AG04449 (cell line): ENCODE data around the gene ZNF260.

Experiments used
- CTCF ChIA-PET: fragments of 350-600 bp; formaldehyde crosslinking; extraction: SDS; loops from one replicate; lab custom pipeline; 2021; ENCODE audit warnings: antibody characterized with exemption; lab: Yijun Ruan, JAX
- POLR2A ChIA-PET: fragments of 400-600, 350-600 bp; formaldehyde crosslinking; extraction: SDS; loops from one replicate; lab custom pipeline; 2020; ENCODE audit warnings: antibody characterized with exemption, inconsistent platforms; lab: Yijun Ruan, JAX
- DNase-seq: peaks from one replicate; pipeline ENCODE4 v3.0.0-alpha.2; 2010; ENCODE audit warnings: low read depth, low spot score
- H3K4me3 ChIP-seq: 2 replicates; pipeline ENCODE4 v1.5.1; 2011; ENCODE audit warnings: low read depth, mild to moderate bottlenecking, control low read depth, low read length
- TF ChIP-seq, protein P1 (sequence below): IDR thresholded peaks from one replicate; pipeline ENCODE4 v1.5.1; 2011; ENCODE audit warnings: mild to moderate bottlenecking, moderate library complexity, low read length, control low read depth, inconsistent platforms; ENCODE audit not compliant: insufficient read depth; ENCODE audit errors: missing control alignments

Gene ZNF260

DNA sequence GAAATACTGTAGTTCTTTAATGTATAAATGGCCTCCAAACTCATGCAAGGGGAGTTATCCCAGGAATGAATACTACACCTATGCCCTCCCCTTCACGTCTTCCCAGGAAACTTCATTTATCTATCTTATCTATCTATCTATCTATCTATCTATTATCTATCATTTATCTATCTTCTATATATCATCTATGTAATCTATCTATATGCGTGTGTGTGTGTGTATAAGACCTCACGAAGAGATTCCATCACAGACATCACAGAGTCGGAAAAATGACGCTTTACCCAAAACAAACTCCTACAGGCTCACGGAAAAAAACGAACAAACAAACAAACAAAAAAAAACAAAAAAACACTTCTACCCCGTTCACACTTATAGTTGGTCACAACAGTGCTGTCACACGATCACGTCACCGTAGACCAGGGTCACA lies 44.5 kb upstream of the ZNF260 start:
- TF ChIP-seq, protein P1, sequence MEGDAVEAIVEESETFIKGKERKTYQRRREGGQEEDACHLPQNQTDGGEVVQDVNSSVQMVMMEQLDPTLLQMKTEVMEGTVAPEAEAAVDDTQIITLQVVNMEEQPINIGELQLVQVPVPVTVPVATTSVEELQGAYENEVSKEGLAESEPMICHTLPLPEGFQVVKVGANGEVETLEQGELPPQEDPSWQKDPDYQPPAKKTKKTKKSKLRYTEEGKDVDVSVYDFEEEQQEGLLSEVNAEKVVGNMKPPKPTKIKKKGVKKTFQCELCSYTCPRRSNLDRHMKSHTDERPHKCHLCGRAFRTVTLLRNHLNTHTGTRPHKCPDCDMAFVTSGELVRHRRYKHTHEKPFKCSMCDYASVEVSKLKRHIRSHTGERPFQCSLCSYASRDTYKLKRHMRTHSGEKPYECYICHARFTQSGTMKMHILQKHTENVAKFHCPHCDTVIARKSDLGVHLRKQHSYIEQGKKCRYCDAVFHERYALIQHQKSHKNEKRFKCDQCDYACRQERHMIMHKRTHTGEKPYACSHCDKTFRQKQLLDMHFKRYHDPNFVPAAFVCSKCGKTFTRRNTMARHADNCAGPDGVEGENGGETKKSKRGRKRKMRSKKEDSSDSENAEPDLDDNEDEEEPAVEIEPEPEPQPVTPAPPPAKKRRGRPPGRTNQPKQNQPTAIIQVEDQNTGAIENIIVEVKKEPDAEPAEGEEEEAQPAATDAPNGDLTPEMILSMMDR = no peak
- ChIA-PET CTCF (no interaction called here), POLR2A (interaction anchor here (0.6 to 1.3 kb wide), 7 partner anchors 10 to 358 kb away, joined by 3 to 6 read pairs (median 3); partner anchors contain the start of genes ZNF146, ZNF260, ZNF382 and ZNF565)
- no peak for DNase-seq
- peak overlapping the region; percentile 97 for H3K4me3 ChIP-seq

DNA sequence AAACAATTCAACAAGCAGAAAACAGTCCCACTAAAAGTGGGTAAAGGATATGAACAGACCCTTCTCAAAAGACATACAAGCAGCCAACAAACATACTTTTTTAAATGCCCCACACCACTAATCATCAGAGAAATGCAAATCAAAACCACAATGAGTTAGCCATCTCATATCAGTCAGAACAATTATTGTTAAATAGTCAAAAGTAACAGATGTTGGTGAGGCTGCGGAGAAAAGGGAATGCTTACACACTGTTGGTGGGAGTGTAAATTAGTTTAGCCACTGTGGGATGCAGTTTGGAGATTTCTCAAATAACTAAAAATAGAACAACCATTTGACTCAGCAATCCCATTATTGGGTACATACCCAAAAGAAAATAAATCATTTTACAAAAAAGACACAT lies 36.3 kb upstream of the ZNF260 start:
- TF ChIP-seq, protein P1 = no peak
- no peak for DNase-seq
- no peak overlapping the region for H3K4me3 ChIP-seq
- ChIA-PET CTCF (interaction anchor here (1.0 kb wide), 1 partner anchor 9 kb away, joined by 3 read pairs; the partner anchor contains the start of gene ZNF529), POLR2A (no interaction called here)

DNA sequence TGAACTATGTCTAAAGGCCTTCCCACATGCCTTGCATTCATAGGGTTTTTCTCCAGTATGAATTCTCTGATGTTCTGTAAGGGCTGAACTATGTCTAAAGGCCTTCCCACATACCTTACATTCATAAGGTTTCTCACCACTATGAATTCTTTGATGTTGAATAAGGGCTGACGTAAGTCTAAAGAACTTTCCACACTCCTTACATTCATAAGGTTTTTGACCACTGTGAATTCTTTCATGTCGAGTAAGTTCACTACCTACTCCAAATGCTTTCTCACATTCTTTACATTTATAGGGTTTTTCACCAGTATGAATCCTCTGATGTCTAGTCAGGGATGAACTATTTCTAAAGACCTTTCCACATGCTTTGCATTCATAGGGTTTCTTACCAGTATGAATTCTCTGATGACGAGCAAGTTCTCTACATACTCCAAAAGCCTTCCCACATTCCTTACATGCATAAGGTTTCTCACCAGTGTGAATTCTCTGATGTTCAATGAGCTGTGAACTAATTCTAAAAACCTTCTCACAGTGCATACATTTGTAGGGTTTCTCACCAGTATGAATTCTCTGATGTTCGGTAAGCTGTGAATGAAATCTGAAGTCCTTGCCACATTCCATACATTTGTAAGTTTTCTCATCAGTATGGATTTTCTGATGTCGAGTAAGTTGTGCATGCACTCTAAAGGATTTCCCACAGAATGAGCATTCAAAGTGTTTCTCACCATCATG lies 19.1 kb upstream of the ZNF260 start:
- no peak overlapping the region for H3K4me3 ChIP-seq
- no peak for DNase-seq
- TF ChIP-seq, protein P1 = no peak
- CTCF ChIA-PET = no interaction called here
- POLR2A ChIA-PET = no interaction called here

DNA sequence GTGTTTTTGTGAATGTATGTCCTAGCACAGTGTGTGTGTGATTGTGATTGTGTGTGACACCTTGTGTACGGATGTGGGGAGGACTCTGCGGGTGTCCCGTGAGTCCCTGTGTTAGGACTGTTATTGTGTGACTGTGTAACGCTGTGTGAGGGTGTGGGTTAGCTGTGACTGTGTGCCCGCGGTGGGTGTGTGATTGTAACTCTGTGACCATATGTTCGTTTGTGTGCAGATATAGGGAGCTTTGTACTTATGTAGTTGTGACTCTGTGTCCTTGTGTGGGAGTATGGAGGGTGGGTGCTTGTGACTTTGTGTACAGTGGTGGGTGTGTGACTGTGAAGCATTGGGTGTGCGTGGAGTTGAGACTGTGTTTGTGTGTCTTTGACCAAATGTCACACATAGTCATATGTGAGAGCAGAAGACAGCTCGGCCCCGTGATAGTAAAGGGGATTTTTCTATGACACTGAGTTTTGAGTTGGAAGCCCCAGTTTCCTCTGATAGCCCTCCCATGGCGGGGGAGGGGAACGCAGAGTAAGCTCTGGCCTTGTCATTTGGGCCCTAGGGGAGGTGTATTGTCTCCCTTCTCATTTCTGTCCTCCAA lies 949 bp upstream of the ZNF260 start:
- ChIA-PET CTCF (no interaction called here), POLR2A (interaction anchor here (1.3 to 2.4 kb wide), 3 partner anchors 39 to 314 kb away, joined by 4 to 13 read pairs (median 4); partner anchors contain the start of genes ZNF146, ZNF529, ZNF565 and ZNF566)
- no peak for DNase-seq

DNA sequence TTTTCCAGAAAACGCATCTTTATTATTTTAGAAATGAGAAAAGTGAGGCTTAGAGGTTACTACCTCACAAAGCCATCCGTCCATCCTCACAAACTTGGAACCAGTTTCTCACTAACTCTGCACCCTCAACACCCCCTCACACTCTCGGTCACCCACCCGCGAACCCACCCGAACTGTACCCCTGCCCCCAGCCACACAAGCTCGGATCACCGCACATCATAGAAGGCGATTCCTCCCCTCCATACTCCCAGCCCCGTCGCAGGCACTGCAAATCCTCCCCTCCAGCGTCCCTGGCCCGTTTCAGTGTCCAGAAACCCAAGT lies 238 bp downstream of the ZNF260 start:
- POLR2A ChIA-PET = interaction anchor here (0.7 to 2.4 kb wide), 4 partner anchors 38 to 313 kb away, joined by 3 to 13 read pairs (median 4); partner anchors contain the start of genes ZNF146, ZNF529, ZNF565 and ZNF566
- TF ChIP-seq, protein P1 = no peak
- peak overlapping the region; percentile 95 for H3K4me3 ChIP-seq
- CTCF ChIA-PET = no interaction called here
- DNase-seq = no peak

More for the DNA sequence above, 949 bp upstream of the ZNF260 start:
- H3K4me3 ChIP-seq = peak overlapping the region; percentile 95
- TF ChIP-seq, protein P1 = no peak

DNA sequence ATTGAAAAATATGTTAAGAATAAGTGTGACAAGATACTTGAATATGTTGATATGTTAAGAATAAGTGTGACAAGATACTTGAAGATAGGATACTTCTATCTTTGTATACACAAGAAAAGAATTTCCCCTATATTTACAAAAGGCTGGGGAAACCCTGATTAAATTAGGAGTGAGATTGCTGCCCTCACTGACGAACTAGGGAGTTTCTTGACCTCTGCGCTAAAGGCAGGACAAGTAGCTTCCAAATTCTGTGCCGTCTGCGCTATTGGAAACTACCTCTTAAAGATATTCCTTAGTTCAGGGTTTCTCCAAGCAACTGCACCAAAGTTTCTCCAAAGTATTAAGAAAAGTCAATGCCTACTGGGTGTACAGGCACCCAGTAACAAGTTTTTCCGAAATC lies 730 bp downstream of the ZNF260 start:
- TF ChIP-seq, protein P1 = no peak
- ChIA-PET CTCF (no interaction called here), POLR2A (interaction anchor here (2.4 kb wide), 1 partner anchor 38 kb away, joined by 13 read pairs; the partner anchor contains the start of gene ZNF566)
- no peak for DNase-seq
- peak overlapping the region; percentile 95 for H3K4me3 ChIP-seq
